Pancreas (tissue), 10 donors: Measurements from ENCODE around the gene ZNF804B. TPM values are rescaled to one million over a fixed set of nuclear protein-coding genes. Genes with fewer than 3 reads are reported as not detected.

Source experiments
- ATAC-seq, 4 donors: fragments of 200-7000 bp; cut with Tn5 transposase; one replicate each; pipeline versions ENCODE4 v1.8.0 to v1.9.1; 2020; ENCODE audit warnings: mild to moderate bottlenecking in 4 of 4, moderate library complexity in 4 of 4
- DNase-seq, 6 donors: peaks; one replicate each; pipeline ENCODE4 v3.0.0-alpha.2; 2020
- FAIRE-seq: peaks from 2 replicates; lab custom pipeline; 2012; peaks lifted over from hg19 to GRCh38; lab: Jason Lieb, UNC
- H3K27ac ChIP-seq, 4 donors: fragments of 200-600 bp; sonication (generic); 1 replicate in 3 of 4; 2 replicates in 1 of 4; pipeline versions ENCODE4 v1.5.0 to v1.8.0; 2020
- H3K27me3 ChIP-seq, 4 donors: fragments of 200-600 bp; one replicate each; pipeline ENCODE4 v1.8.0; 2021
- H3K36me3 ChIP-seq, 3 donors: fragments of 200-600 bp; sonication (generic) in 1 of 3; one replicate each; pipeline versions ENCODE4 v1.5.0 to v1.8.0; 2020 to 2021
- H3K4me1 ChIP-seq, 3 donors: fragments of 200-600 bp; one replicate each; pipeline ENCODE4 v1.8.0; 2021
- H3K4me3 ChIP-seq, 4 donors: fragments of 200-600 bp; sonication (generic) in 2 of 4; one replicate each; pipeline versions ENCODE4 v1.5.0 to v1.8.0; 2020 to 2021
- H3K9me3 ChIP-seq, 4 donors: fragments of 200-600 bp; one replicate each; pipeline ENCODE4 v1.8.0; 2021
- WGBS, 2 donors: extraction: QIAGEN DNeasy Blood & Tissue Kit; methylation state at CpG; one replicate each; pipeline ENCODE4 v1.1.7; 2013; 5-methylcytosine and 5-hydroxymethylcytosine counted together
- intact Hi-C, 3 donors: fragments of 100-400 bp; cut with DNase I; formaldehyde crosslinking; loops; one replicate each; pipeline versions ENCODE4 v1.11.1 to v1.14.2; 2022
- polyA plus RNA-seq, 2 donors: library from polyadenylated mRNA; stranded (reverse); fragments of 200-250 nt; gene quantifications; one replicate each; pipeline ENCODE4 v1.2.3, GENCODE V29; 2013
- total RNA-seq, 6 donors: library from RNA; stranded (reverse); fragmentation: NEBNext Ultra II Directional in 4 of 6; extraction: Animal tissue kit (Norgen Biotek cat#: 25700) in 4 of 6; gene quantifications; one replicate each; pipeline versions ENCODE4 v1.2.1 to v1.2.4, GENCODE V29; 2021 to 2023
- TF ChIP-seq, protein P1 (sequence below), 4 donors: fragments of 200-600 bp; sonication (generic) in 3 of 4; IDR thresholded peaks; one replicate each; pipeline versions ENCODE4 v1.5.0 to v1.8.0; 2021; ENCODE audit warnings: antibody characterized with exemption in 4 of 4
- donor health status: healthy with polysubstance abuse.
- donor health status: DM: no; HTN: no; CAD: no; lungs with moderate emphysema.
- donor health status: DM: no; HTN: no; CAD: no.
- donor health status: control.
- donor health status: control.
- donor health status: Bipolar disorder and iron deficiency.
- donor health status: DM: yes; HTN: yes; CAD: no.
- donor health status: DM: no; HTN: no; CAD: no.
- donor health status: DM: no; HTN: no; CAD: no.
- donor health status: DM: yes; HTN: yes; CAD: no.

ZNF804B gene
- total and polyA plus RNA-seq, 8 donors = 0.14 to 1.1 (median 0.42) TPM; not detected in 1

DNA sequence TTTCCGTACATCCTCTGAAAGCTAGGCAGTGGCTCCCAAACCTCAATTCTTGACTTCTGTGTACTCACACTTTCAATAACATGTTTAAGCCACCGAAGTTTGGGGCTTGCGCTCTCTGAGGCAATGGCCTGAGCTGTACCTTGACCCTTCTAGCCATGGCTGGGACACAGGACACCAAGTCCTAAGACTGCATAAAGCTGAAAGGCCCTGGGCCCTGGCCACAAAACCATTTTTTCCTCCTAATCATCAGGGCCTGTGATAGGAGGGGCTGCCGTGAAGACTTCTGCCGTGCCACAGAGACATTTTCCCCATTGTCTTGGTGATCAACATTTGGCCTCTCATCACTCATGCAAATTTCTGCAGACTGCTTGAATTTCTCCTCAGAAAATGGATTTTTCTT, 252.5 kb downstream of the ZNF804B start:
- no peak for ATAC-seq
- TF ChIP-seq, protein P1, sequence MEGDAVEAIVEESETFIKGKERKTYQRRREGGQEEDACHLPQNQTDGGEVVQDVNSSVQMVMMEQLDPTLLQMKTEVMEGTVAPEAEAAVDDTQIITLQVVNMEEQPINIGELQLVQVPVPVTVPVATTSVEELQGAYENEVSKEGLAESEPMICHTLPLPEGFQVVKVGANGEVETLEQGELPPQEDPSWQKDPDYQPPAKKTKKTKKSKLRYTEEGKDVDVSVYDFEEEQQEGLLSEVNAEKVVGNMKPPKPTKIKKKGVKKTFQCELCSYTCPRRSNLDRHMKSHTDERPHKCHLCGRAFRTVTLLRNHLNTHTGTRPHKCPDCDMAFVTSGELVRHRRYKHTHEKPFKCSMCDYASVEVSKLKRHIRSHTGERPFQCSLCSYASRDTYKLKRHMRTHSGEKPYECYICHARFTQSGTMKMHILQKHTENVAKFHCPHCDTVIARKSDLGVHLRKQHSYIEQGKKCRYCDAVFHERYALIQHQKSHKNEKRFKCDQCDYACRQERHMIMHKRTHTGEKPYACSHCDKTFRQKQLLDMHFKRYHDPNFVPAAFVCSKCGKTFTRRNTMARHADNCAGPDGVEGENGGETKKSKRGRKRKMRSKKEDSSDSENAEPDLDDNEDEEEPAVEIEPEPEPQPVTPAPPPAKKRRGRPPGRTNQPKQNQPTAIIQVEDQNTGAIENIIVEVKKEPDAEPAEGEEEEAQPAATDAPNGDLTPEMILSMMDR (IDR thresholded peaks at IDR 0.05) = no peak

GRCh38 chr7:89017695-89018094, 258.2 kb downstream of the ZNF804B start:
- Histone ChIP-seq H3K9me3 (no peaks in the 10 kb centered on the region), H3K36me3 (no peaks in the 10 kb centered on the region), H3K27me3 (no peaks in the 10 kb centered on the region), H3K27ac (no peak overlapping the region), H3K4me1 (no peaks in the 10 kb centered on the region), H3K4me3 (no peak overlapping the region)
- 77 to 80% methylated on average over 3 of the region's 3 CpGs for WGBS, 2 donors
- DNase-seq = no peak
- no peak for ATAC-seq
- no peak for FAIRE-seq
- intact Hi-C loops = no loop called here
- TF ChIP-seq, protein P1 (IDR thresholded peaks at IDR 0.05) = no peak

More for the DNA sequence above, 252.5 kb downstream of the ZNF804B start:
- Histone ChIP-seq H3K9me3 (no peaks in the 10 kb centered on the region), H3K36me3 (no peaks in the 10 kb centered on the region), H3K27me3 (no peaks in the 10 kb centered on the region), H3K4me3 (no peak overlapping the region), H3K27ac (no peak overlapping the region), H3K4me1 (no peaks in the 10 kb centered on the region)
- no peak for DNase-seq
- no peak for FAIRE-seq
- intact Hi-C loops = no loop called here
- 86 to 89% methylated on average over 5 of the region's 5 CpGs for WGBS, 2 donors

GRCh38 chr7:89021741-89022140, 262.2 kb downstream of the ZNF804B start:
- no peaks in the 10 kb centered on the region for H3K27me3 ChIP-seq
- no peak for ATAC-seq
- H3K9me3 ChIP-seq = no peaks in the 10 kb centered on the region
- H3K4me1 ChIP-seq = no peaks in the 10 kb centered on the region
- no peak overlapping the region for H3K4me3 ChIP-seq
- TF ChIP-seq, protein P1 (IDR thresholded peaks at IDR 0.05) = no peak
- no peak overlapping the region for H3K27ac ChIP-seq
- intact Hi-C loops = no loop called here
- 15 to 21% methylated on average over 1 of the region's 1 CpG for WGBS, 2 donors
- FAIRE-seq = no peak
- no peak for DNase-seq
- no peaks in the 10 kb centered on the region for H3K36me3 ChIP-seq

GRCh38 chr7:89023206-89023605, 263.7 kb downstream of the ZNF804B start:
- H3K27me3 ChIP-seq = no peaks in the 10 kb centered on the region
- TF ChIP-seq, protein P1 (IDR thresholded peaks at IDR 0.05) = no peak
- DNase-seq = no peak
- H3K9me3 ChIP-seq = no peaks in the 10 kb centered on the region
- H3K4me3 ChIP-seq = no peak overlapping the region
- no peak for FAIRE-seq
- H3K27ac ChIP-seq = no peak overlapping the region
- no peaks in the 10 kb centered on the region for H3K4me1 ChIP-seq
- no peak for ATAC-seq
- no peaks in the 10 kb centered on the region for H3K36me3 ChIP-seq
- intact Hi-C loops = no loop called here

- WGBS, 2 donors = 73 to 76% methylated on average over 1 of the region's 1 CpG
- DNase-seq = no peak
- no peak overlapping the region for H3K27ac ChIP-seq
- ATAC-seq = no peak
- intact Hi-C loops = no loop called here
- no peak for FAIRE-seq
- TF ChIP-seq, protein P1 (IDR thresholded peaks at IDR 0.05) = no peak
- no peaks in the 10 kb centered on the region for H3K36me3 ChIP-seq
- no peak overlapping the region for H3K4me3 ChIP-seq
- no peaks in the 10 kb centered on the region for H3K4me1 ChIP-seq
- no peaks in the 10 kb centered on the region for H3K9me3 ChIP-seq
- H3K27me3 ChIP-seq = no peaks in the 10 kb centered on the region
These were observed 264.4 kb downstream of the ZNF804B start for GRCh38 chr7:89023877-89024276.
